Activated naive CD4-positive, alpha-beta T cell (primary cell): ENCODE data around the gene SHROOM3.

Experiments used
- DNase-seq, 4 experiments: peaks; one replicate each; lab custom pipeline; 2025; lab: John Stamatoyannopoulos, UW

The SHROOM3 gene

GRCh38 chr4:76540486-76540885, 105.5 kb downstream of the SHROOM3 start:
- no peak for DNase-seq

GRCh38 chr4:76543378-76543777, 108.3 kb downstream of the SHROOM3 start:
- no peak for DNase-seq

GRCh38 chr4:76544725-76545124, 109.7 kb downstream of the SHROOM3 start:
- DNase-seq: no peak

- DNase-seq: no peak
Measured at GRCh38 chr4:76545226-76545884, 110.3 kb downstream of the SHROOM3 start.

- DNase-seq: no peak
Measured at GRCh38 chr4:76546327-76546726, 111.3 kb downstream of the SHROOM3 start.

GRCh38 chr4:76546759-76547742, 112.0 kb downstream of the SHROOM3 start:
- DNase-seq: no peak

- DNase-seq: no peak
Measured at GRCh38 chr4:76548704-76549103, 113.7 kb downstream of the SHROOM3 start.

- no peak for DNase-seq
Measured at GRCh38 chr4:76549765-76550164, 114.7 kb downstream of the SHROOM3 start.

- no peak for DNase-seq
Measured at GRCh38 chr4:76550966-76551780, 116.1 kb downstream of the SHROOM3 start.

GRCh38 chr4:76554630-76555029, 119.6 kb downstream of the SHROOM3 start:
- no peak for DNase-seq

GRCh38 chr4:76556452-76556851, 121.4 kb downstream of the SHROOM3 start:
- DNase-seq: no peak

GRCh38 chr4:76558396-76559235, 123.6 kb downstream of the SHROOM3 start:
- no peak for DNase-seq

- no peak for DNase-seq
Measured at GRCh38 chr4:76559236-76560071, 124.4 kb downstream of the SHROOM3 start.

GRCh38 chr4:76562161-76562560, 127.1 kb downstream of the SHROOM3 start:
- no peak for DNase-seq

- DNase-seq: no peak
Measured at GRCh38 chr4:76562836-76563453, 127.9 kb downstream of the SHROOM3 start.

- no peak for DNase-seq
Measured at GRCh38 chr4:76563454-76564122, 128.6 kb downstream of the SHROOM3 start.

- no peak for DNase-seq
Measured at GRCh38 chr4:76564123-76564915, 129.3 kb downstream of the SHROOM3 start.

- no peak for DNase-seq
Measured at GRCh38 chr4:76568262-76568661, 133.2 kb downstream of the SHROOM3 start.

GRCh38 chr4:76569225-76569624, 134.2 kb downstream of the SHROOM3 start:
- DNase-seq: no peak
